ENCODE measurements around the gene PLCH2. TPM values are rescaled to one million over a fixed set of nuclear protein-coding genes. Genes with fewer than 3 reads are reported as not detected.

PLCH2 gene
- total and polyA plus RNA-seq, 9 of the 15 experiments (the other 6 are each of a cell fraction or from before 2014, with no cell fraction given), result 0.16 TPM; not detected in 8

GRCh38 chr1:2525920-2526823 is 50.1 kb downstream of the PLCH2 start, which contains the start of gene PANK4 (continued):
- TF ChIP-seq NKRF (IDR thresholded peaks at IDR 0.05; ENCODE audit: borderline replicate concordance), result no peak; the same call in 1 of the 2 replicates
- no peak for TF ChIP-seq CBX1 (IDR thresholded peaks at IDR 0.05; ENCODE audit: low read depth)
- no peak for TF ChIP-seq ZNF507 (tag; conservative IDR thresholded peaks at IDR 0.05)
- TF ChIP-seq PURB (CRISPR knock-in tag; IDR thresholded peaks at IDR 0.05; ENCODE audit: low read depth), result no peak
- peak; percentile 64 for TF ChIP-seq GABPA (tag; conservative IDR thresholded peaks at IDR 0.05; ENCODE audit: low read depth)
- no peak for TF ChIP-seq ETV5 (CRISPR knock-in tag; IDR thresholded peaks at IDR 0.05; ENCODE audit: low read depth)
- TF ChIP-seq HDAC8 (tag; IDR thresholded peaks at IDR 0.05), result peak; percentile 83
- TF ChIP-seq SRSF9 (IDR thresholded peaks at IDR 0.05; ENCODE audit: borderline replicate concordance, low read depth, low read length), result no peak
- TF ChIP-seq JUNB (CRISPR knock-in tag; conservative IDR thresholded peaks at IDR 0.05), result no peak
- no peak for TF ChIP-seq RCOR1 (IDR thresholded peaks at IDR 0.05; ENCODE audit: borderline replicate concordance in 1 of 2, low read depth in 2 of 2, low read length in 2 of 2)
- peak; percentile 72 for TF ChIP-seq ETS2 (tag; IDR thresholded peaks at IDR 0.05; ENCODE audit: borderline replicate concordance, poor library complexity, severe bottlenecking)
- TF ChIP-seq IRF9 (tag; IDR thresholded peaks at IDR 0.05), result no peak
- TF ChIP-seq FOXO4 (CRISPR knock-in tag; IDR thresholded peaks at IDR 0.05), result no peak
- TF ChIP-seq CBX8 (IDR thresholded peaks at IDR 0.05; ENCODE audit: borderline replicate concordance, extremely low read depth, low read depth, low read length, poor library complexity, severe bottlenecking), result no peak
- no peak for TF ChIP-seq SMC3 (conservative IDR thresholded peaks at IDR 0.05; ENCODE audit: insufficient read depth, low read depth, low read length)
- TF ChIP-seq ZBTB49 (CRISPR knock-in tag; IDR thresholded peaks at IDR 0.05; ENCODE audit: borderline replicate concordance), result no peak
